Measurements from ENCODE around the gene HDAC7. TPM values are rescaled to one million over a fixed set of nuclear protein-coding genes. Genes with fewer than 3 reads are reported as not detected.

Gene HDAC7
- total and polyA plus RNA-seq, 4 donors: 3.5 to 14.7 (median 7.2) TPM

GRCh38 chr12:47767216-47767724 lies 52.4 kb downstream of the HDAC7 start:
- no peak overlapping the region for H3K27ac ChIP-seq (ENCODE audit: low read depth in 1 of 2, low read length in 2 of 2)
- H3K4me3 ChIP-seq (ENCODE audit: low read depth in 1 of 3, low read length in 3 of 3): no peak overlapping the region
- TF ChIP-seq CTCF (IDR thresholded peaks at IDR 0.05; ENCODE audit: low read depth, low read length, missing input control) (peak; percentile 68), ZBTB33 (IDR thresholded peaks at IDR 0.05) (no peak), RAD21 (IDR thresholded peaks at IDR 0.05) (peak; percentile 79 to 83), HNF4A (conservative IDR thresholded peaks at IDR 0.05) (peak in 1 of 2 donors; percentile 18), GABPA (IDR thresholded peaks at IDR 0.05 in 1 of 2, conservative IDR thresholded peaks at IDR 0.05 in 1 of 2) (no peak), YY1 (IDR thresholded peaks at IDR 0.05) (no peak)
- TF ChIP-seq, protein P1, sequence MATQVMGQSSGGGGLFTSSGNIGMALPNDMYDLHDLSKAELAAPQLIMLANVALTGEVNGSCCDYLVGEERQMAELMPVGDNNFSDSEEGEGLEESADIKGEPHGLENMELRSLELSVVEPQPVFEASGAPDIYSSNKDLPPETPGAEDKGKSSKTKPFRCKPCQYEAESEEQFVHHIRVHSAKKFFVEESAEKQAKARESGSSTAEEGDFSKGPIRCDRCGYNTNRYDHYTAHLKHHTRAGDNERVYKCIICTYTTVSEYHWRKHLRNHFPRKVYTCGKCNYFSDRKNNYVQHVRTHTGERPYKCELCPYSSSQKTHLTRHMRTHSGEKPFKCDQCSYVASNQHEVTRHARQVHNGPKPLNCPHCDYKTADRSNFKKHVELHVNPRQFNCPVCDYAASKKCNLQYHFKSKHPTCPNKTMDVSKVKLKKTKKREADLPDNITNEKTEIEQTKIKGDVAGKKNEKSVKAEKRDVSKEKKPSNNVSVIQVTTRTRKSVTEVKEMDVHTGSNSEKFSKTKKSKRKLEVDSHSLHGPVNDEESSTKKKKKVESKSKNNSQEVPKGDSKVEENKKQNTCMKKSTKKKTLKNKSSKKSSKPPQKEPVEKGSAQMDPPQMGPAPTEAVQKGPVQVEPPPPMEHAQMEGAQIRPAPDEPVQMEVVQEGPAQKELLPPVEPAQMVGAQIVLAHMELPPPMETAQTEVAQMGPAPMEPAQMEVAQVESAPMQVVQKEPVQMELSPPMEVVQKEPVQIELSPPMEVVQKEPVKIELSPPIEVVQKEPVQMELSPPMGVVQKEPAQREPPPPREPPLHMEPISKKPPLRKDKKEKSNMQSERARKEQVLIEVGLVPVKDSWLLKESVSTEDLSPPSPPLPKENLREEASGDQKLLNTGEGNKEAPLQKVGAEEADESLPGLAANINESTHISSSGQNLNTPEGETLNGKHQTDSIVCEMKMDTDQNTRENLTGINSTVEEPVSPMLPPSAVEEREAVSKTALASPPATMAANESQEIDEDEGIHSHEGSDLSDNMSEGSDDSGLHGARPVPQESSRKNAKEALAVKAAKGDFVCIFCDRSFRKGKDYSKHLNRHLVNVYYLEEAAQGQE (IDR thresholded peaks at IDR 0.05): no peak
- peak; percentile 68 for DNase-seq (ENCODE audit: low spot score)
- H3K9me3 ChIP-seq (ENCODE audit: control insufficient read depth in 4 of 4, low read length in 3 of 4): no peaks in the 10 kb centered on the region
- H3K36me3 ChIP-seq (ENCODE audit: control insufficient read depth in 4 of 4, insufficient read depth in 3 of 4, low read depth in 1 of 4, low read length in 3 of 4): no peaks in the 10 kb centered on the region
- H3K4me1 ChIP-seq (ENCODE audit: control insufficient read depth in 4 of 4, insufficient read depth in 4 of 4, low read length in 3 of 4): peaks cover 2 to 19% (median 7%) of the 10 kb centered on the region in 4 donors
- H3K9ac ChIP-seq (ENCODE audit: low read depth in 1 of 2, low read length in 2 of 2): no peak overlapping the region
- no peaks in the 10 kb centered on the region for H3K27me3 ChIP-seq (ENCODE audit: control insufficient read depth in 4 of 4, insufficient read depth in 4 of 4, low read length in 3 of 4)
- WGBS: 45% methylated on average over 4 of the region's 4 CpGs

DNA sequence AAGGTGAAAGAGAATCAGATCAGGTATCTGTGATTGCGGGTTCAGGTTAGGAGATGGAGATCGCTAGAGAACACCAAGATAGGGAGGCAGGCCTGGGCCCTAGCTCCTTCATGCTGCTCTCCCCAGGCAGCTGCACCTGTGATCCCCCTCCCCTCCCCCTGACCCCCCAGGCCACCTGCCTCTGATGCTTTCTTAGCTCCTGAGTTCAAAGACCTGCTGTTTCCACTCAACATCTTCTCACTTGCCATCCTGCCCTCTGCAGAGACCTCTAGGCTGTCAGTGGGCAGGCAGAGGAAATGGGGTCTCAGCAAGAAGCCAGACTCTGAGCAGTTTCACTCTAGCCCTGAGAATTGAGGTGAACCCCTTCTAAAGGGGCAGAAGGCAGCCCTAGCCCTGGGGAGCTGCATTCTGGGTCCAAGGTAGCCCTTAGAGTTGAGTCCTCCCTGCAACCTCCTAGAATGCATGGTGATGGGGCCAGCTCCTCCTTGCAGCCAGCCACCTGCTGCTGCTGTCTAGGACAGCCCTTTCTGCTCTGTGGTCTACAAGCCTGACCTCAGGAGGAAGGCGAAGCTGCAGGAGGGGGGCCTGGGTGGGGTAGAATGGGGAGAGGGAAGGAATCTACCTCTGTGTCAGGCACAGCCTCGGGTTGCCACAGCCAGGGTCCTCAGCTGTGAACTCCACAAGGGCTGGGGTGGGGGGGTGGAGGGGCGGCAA lies 53.0 kb downstream of the HDAC7 start:
- DNase-seq (ENCODE audit: low spot score): no peak
- Histone ChIP-seq H3K9me3 (ENCODE audit: control insufficient read depth in 4 of 4, low read length in 3 of 4) (no peaks in the 10 kb centered on the region), H3K27me3 (ENCODE audit: control insufficient read depth in 4 of 4, insufficient read depth in 4 of 4, low read length in 3 of 4) (no peaks in the 10 kb centered on the region), H3K4me1 (ENCODE audit: control insufficient read depth in 4 of 4, insufficient read depth in 4 of 4, low read length in 3 of 4) (peaks cover 2 to 19% (median 7%) of the 10 kb centered on the region in 4 donors), H3K4me3 (ENCODE audit: low read depth in 1 of 3, low read length in 3 of 3) (no peak overlapping the region), H3K27ac (ENCODE audit: low read depth in 1 of 2, low read length in 2 of 2) (no peak overlapping the region), H3K36me3 (ENCODE audit: control insufficient read depth in 4 of 4, insufficient read depth in 3 of 4, low read depth in 1 of 4, low read length in 3 of 4) (no peaks in the 10 kb centered on the region), H3K9ac (ENCODE audit: low read depth in 1 of 2, low read length in 2 of 2) (no peak overlapping the region)
- 72% methylated on average over 5 of the region's 5 CpGs for WGBS
- TF ChIP-seq SP1 (IDR thresholded peaks at IDR 0.05) (no peak), GABPA (IDR thresholded peaks at IDR 0.05 in 1 of 2, conservative IDR thresholded peaks at IDR 0.05 in 1 of 2) (no peak), HNF4G (IDR thresholded peaks at IDR 0.05) (no peak), EGR1 (IDR thresholded peaks at IDR 0.05; ENCODE audit: low read depth in 2 of 2) (no peak), RXRA (IDR thresholded peaks at IDR 0.05) (no peak), CTCF (IDR thresholded peaks at IDR 0.05; ENCODE audit: low read depth, low read length, missing input control) (no peak), HNF4A (conservative IDR thresholded peaks at IDR 0.05) (no peak), ATF3 (IDR thresholded peaks at IDR 0.05) (no peak), FOXA1 (IDR thresholded peaks at IDR 0.05) (no peak), FOXA2 (IDR thresholded peaks at IDR 0.05) (no peak), YY1 (IDR thresholded peaks at IDR 0.05) (no peak), TAF1 (conservative IDR thresholded peaks at IDR 0.05) (no peak)
- TF ChIP-seq, protein P1 (IDR thresholded peaks at IDR 0.05): no peak

Measured in liver (tissue), 9 donors.